ENCODE results near the gene CDKAL1. TPM values are rescaled to one million over a fixed set of nuclear protein-coding genes. Genes with fewer than 3 reads are reported as not detected.

CDKAL1 gene
- total RNA-seq, 5 donors from 2014 or later (not counting 1 experiment from before 2014, with no cell fraction given) = 18.8 to 29.9 (median 20.5) TPM

DNA sequence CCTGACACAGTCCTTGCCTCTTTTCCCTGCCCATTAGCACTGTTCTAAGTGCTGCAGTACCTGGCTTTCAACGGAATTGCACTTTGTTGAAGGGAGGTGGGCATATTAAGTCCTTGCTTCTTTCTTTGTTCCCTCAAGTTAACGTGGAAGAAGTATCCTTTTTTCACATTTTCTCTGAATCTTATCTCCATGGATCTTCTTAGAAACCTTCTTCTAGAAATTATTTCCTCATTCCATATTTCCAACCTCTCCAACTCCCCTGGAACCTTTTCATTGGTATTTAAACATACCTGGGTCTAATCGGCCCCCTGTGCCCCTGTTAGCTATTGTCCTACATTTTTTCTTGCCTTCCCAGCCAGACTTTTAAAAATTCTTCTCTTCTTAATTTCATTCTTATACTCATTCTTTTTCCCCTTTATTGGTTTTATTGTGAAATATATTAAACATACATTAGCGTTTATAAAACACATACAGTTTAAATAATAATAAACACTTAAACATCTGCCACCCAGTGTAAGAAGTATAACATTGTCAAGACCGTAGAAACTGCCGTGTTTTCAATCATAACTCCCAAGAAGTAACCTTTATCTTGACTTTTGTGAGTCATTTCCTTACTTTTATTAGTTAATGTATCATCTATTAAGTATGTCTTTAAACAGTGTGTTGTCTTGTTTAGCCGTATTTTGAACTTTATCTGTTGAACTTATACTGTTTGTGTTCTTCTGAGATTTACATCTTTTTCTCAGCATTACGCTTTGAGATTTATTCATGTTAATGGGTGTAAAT lies 118.2 kb downstream of the CDKAL1 start:
- Histone ChIP-seq H3K27me3 (replicated peaks in 1 of 2; ENCODE audit: control insufficient read depth in 2 of 2, extremely low read depth in 1 of 2, insufficient read depth in 2 of 2, low read length in 1 of 2) (no peaks in the 10 kb centered on the region), H3K27ac (ENCODE audit: low read length) (no peak overlapping the region), H3K9me3 (no peaks in the 10 kb centered on the region), H3K4me3 (ENCODE audit: control insufficient read depth in 1 of 2, extremely low read depth in 1 of 2, low read length in 1 of 2) (no peak overlapping the region), H3K4me1 (ENCODE audit: control insufficient read depth in 1 of 2, extremely low read depth in 1 of 2, insufficient read depth in 2 of 2, low read length in 2 of 2) (no peaks in the 10 kb centered on the region), H3K36me3 (ENCODE audit: control insufficient read depth in 2 of 2, extremely low read depth in 1 of 2, insufficient read depth in 1 of 2, low read length in 1 of 2) (peaks cover 0 to 6% of the 10 kb centered on the region in 2 donors)
- POLR2A ChIA-PET = no interaction called here
- H3K27ac Mint-ChIP-seq = no peak overlapping the region
- no peak for DNase-seq
- H3K27me3 Mint-ChIP-seq = no peaks in the 10 kb centered on the region
- peaks cover 69% of the 10 kb centered on the region for H3K36me3 Mint-ChIP-seq
- no peak for ATAC-seq (replicated peaks in 1 of 4)
- peaks cover 5 to 24% (median 22%) of the 10 kb centered on the region in 3 donors for H3K4me1 Mint-ChIP-seq
- WGBS (ENCODE audit: insufficient coverage) = 100% methylated on average over 1 of the region's 8 CpGs
- CTCF ChIA-PET = no interaction called here
- H3K4me3 Mint-ChIP-seq = no peak overlapping the region
- H3K9me3 Mint-ChIP-seq = no peaks in the 10 kb centered on the region

GRCh38 chr6:20653085-20653479 lies 118.8 kb downstream of the CDKAL1 start:
- WGBS (ENCODE audit: insufficient coverage) = 100% methylated on average over 2 of the region's 4 CpGs
- no peak for ATAC-seq (replicated peaks in 1 of 4)
- H3K36me3 Mint-ChIP-seq = peaks cover 68% of the 10 kb centered on the region
- H3K27me3 Mint-ChIP-seq = no peaks in the 10 kb centered on the region
- no peaks in the 10 kb centered on the region for H3K9me3 ChIP-seq
- ChIA-PET CTCF (no interaction called here), POLR2A (no interaction called here)
- H3K4me3 Mint-ChIP-seq = no peak overlapping the region
- peaks cover 5 to 26% (median 22%) of the 10 kb centered on the region in 3 donors for H3K4me1 Mint-ChIP-seq
- H3K27ac Mint-ChIP-seq = no peak overlapping the region
- no peak overlapping the region for H3K27ac ChIP-seq (ENCODE audit: low read length)
- no peak overlapping the region for H3K4me3 ChIP-seq (ENCODE audit: control insufficient read depth in 1 of 2, extremely low read depth in 1 of 2, low read length in 1 of 2)
- H3K4me1 ChIP-seq (ENCODE audit: control insufficient read depth in 1 of 2, extremely low read depth in 1 of 2, insufficient read depth in 2 of 2, low read length in 2 of 2) = no peaks in the 10 kb centered on the region
- H3K27me3 ChIP-seq (replicated peaks in 1 of 2; ENCODE audit: control insufficient read depth in 2 of 2, extremely low read depth in 1 of 2, insufficient read depth in 2 of 2, low read length in 1 of 2) = no peaks in the 10 kb centered on the region
- H3K9me3 Mint-ChIP-seq = no peaks in the 10 kb centered on the region
- no peak for DNase-seq
- peaks cover 0 to 6% of the 10 kb centered on the region in 2 donors for H3K36me3 ChIP-seq (ENCODE audit: control insufficient read depth in 2 of 2, extremely low read depth in 1 of 2, insufficient read depth in 1 of 2, low read length in 1 of 2)

- H3K27ac ChIP-seq (ENCODE audit: low read length) = no peak overlapping the region
- Mint-ChIP-seq H3K9me3 (no peaks in the 10 kb centered on the region), H3K4me1 (peaks cover 10 to 36% (median 24%) of the 10 kb centered on the region in 3 donors), H3K27ac (no peak overlapping the region), H3K36me3 (peaks cover 57% of the 10 kb centered on the region), H3K27me3 (no peaks in the 10 kb centered on the region), H3K4me3 (no peak overlapping the region)
- POLR2A ChIA-PET = no interaction called here
- H3K9me3 ChIP-seq = no peaks in the 10 kb centered on the region
- no peak for ATAC-seq (replicated peaks in 1 of 4)
- no CpG with 5 or more reads among the region's 5 CpGs for WGBS (ENCODE audit: insufficient coverage)
- H3K27me3 ChIP-seq (replicated peaks in 1 of 2; ENCODE audit: control insufficient read depth in 2 of 2, extremely low read depth in 1 of 2, insufficient read depth in 2 of 2, low read length in 1 of 2) = no peaks in the 10 kb centered on the region
- CTCF ChIA-PET = no interaction called here
- H3K36me3 ChIP-seq (ENCODE audit: control insufficient read depth in 2 of 2, extremely low read depth in 1 of 2, insufficient read depth in 1 of 2, low read length in 1 of 2) = peaks cover 0 to 6% of the 10 kb centered on the region in 2 donors
- no peak for DNase-seq
- H3K4me1 ChIP-seq (ENCODE audit: control insufficient read depth in 1 of 2, extremely low read depth in 1 of 2, insufficient read depth in 2 of 2, low read length in 2 of 2) = no peaks in the 10 kb centered on the region
- H3K4me3 ChIP-seq (ENCODE audit: control insufficient read depth in 1 of 2, extremely low read depth in 1 of 2, low read length in 1 of 2) = no peak overlapping the region
Measured at GRCh38 chr6:20655317-20655716, 121.1 kb downstream of the CDKAL1 start.

DNA sequence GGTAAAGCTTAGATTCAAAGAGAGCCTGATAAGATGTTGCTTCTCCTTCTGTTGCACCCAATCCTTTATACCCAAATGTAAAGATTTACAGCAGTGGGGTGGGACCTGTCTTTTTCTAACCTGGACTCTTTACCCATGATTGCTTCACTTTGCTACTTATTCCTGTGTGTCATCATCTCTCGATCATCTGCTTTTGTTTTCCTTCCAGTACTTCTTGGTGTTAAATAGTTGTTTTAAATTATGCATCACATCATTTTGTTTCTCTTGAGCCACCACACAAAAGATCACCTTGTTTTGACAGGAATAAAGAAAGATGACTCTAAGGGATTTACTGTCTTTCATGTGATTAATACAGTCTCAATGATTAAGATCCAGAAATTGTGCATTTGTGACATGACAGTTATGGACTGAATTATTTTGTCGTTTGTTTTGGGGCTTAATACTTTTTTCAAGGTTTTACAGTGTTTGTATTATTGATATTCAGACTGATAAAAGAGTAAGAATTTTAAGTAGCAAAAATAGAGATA lies 123.1 kb downstream of the CDKAL1 start:
- Histone ChIP-seq H3K9me3 (no peaks in the 10 kb centered on the region), H3K27ac (ENCODE audit: low read length) (no peak overlapping the region), H3K27me3 (replicated peaks in 1 of 2; ENCODE audit: control insufficient read depth in 2 of 2, extremely low read depth in 1 of 2, insufficient read depth in 2 of 2, low read length in 1 of 2) (no peaks in the 10 kb centered on the region), H3K4me1 (ENCODE audit: control insufficient read depth in 1 of 2, extremely low read depth in 1 of 2, insufficient read depth in 2 of 2, low read length in 2 of 2) (no peaks in the 10 kb centered on the region), H3K36me3 (ENCODE audit: control insufficient read depth in 2 of 2, extremely low read depth in 1 of 2, insufficient read depth in 1 of 2, low read length in 1 of 2) (peaks cover 0 to 6% of the 10 kb centered on the region in 2 donors), H3K4me3 (ENCODE audit: control insufficient read depth in 1 of 2, extremely low read depth in 1 of 2, low read length in 1 of 2) (no peak overlapping the region)
- no peak for DNase-seq
- ChIA-PET POLR2A (no interaction called here), CTCF (no interaction called here)
- no peaks in the 10 kb centered on the region for H3K27me3 Mint-ChIP-seq
- H3K9me3 Mint-ChIP-seq = no peaks in the 10 kb centered on the region
- H3K4me3 Mint-ChIP-seq = no peak overlapping the region
- WGBS (ENCODE audit: insufficient coverage) = no CpG with 5 or more reads among the region's 2 CpGs
- ATAC-seq (replicated peaks in 1 of 4) = no peak
- H3K36me3 Mint-ChIP-seq = peaks cover 43% of the 10 kb centered on the region
- no peak overlapping the region for H3K27ac Mint-ChIP-seq
- peaks cover 19 to 35% (median 22%) of the 10 kb centered on the region in 3 donors for H3K4me1 Mint-ChIP-seq

- no peak overlapping the region for H3K4me3 ChIP-seq (ENCODE audit: control insufficient read depth in 1 of 2, extremely low read depth in 1 of 2, low read length in 1 of 2)
- H3K9me3 ChIP-seq = no peaks in the 10 kb centered on the region
- ChIA-PET POLR2A (no interaction called here), CTCF (no interaction called here)
- H3K27ac ChIP-seq (ENCODE audit: low read length) = no peak overlapping the region
- Mint-ChIP-seq H3K27me3 (no peaks in the 10 kb centered on the region), H3K4me3 (no peak overlapping the region), H3K36me3 (peaks cover 41% of the 10 kb centered on the region), H3K9me3 (no peaks in the 10 kb centered on the region), H3K4me1 (peaks cover 23 to 38% (median 24%) of the 10 kb centered on the region in 3 donors), H3K27ac (no peak overlapping the region)
- peaks cover 0 to 6% of the 10 kb centered on the region in 2 donors for H3K36me3 ChIP-seq (ENCODE audit: control insufficient read depth in 2 of 2, extremely low read depth in 1 of 2, insufficient read depth in 1 of 2, low read length in 1 of 2)
- no peak for DNase-seq
- WGBS (ENCODE audit: insufficient coverage) = no CpG with 5 or more reads among the region's 2 CpGs
- no peaks in the 10 kb centered on the region for H3K4me1 ChIP-seq (ENCODE audit: control insufficient read depth in 1 of 2, extremely low read depth in 1 of 2, insufficient read depth in 2 of 2, low read length in 2 of 2)
- ATAC-seq (replicated peaks in 1 of 4) = no peak
- no peaks in the 10 kb centered on the region for H3K27me3 ChIP-seq (replicated peaks in 1 of 2; ENCODE audit: control insufficient read depth in 2 of 2, extremely low read depth in 1 of 2, insufficient read depth in 2 of 2, low read length in 1 of 2)
Measured at GRCh38 chr6:20658053-20658452, 123.8 kb downstream of the CDKAL1 start.

GRCh38 chr6:20658516-20658915 lies 124.3 kb downstream of the CDKAL1 start:
- H3K27ac Mint-ChIP-seq = no peak overlapping the region
- H3K36me3 Mint-ChIP-seq = peaks cover 40% of the 10 kb centered on the region
- H3K4me3 ChIP-seq (ENCODE audit: control insufficient read depth in 1 of 2, extremely low read depth in 1 of 2, low read length in 1 of 2) = no peak overlapping the region
- DNase-seq = no peak
- no peaks in the 10 kb centered on the region for H3K27me3 ChIP-seq (replicated peaks in 1 of 2; ENCODE audit: control insufficient read depth in 2 of 2, extremely low read depth in 1 of 2, insufficient read depth in 2 of 2, low read length in 1 of 2)
- no peaks in the 10 kb centered on the region for H3K4me1 ChIP-seq (ENCODE audit: control insufficient read depth in 1 of 2, extremely low read depth in 1 of 2, insufficient read depth in 2 of 2, low read length in 2 of 2)
- H3K9me3 Mint-ChIP-seq = no peaks in the 10 kb centered on the region
- ATAC-seq (replicated peaks in 1 of 4) = no peak
- no peak overlapping the region for H3K27ac ChIP-seq (ENCODE audit: low read length)
- H3K9me3 ChIP-seq = no peaks in the 10 kb centered on the region
- peaks cover 0 to 4% of the 10 kb centered on the region in 2 donors for H3K36me3 ChIP-seq (ENCODE audit: control insufficient read depth in 2 of 2, extremely low read depth in 1 of 2, insufficient read depth in 1 of 2, low read length in 1 of 2)
- no peak overlapping the region for H3K4me3 Mint-ChIP-seq
- no peaks in the 10 kb centered on the region for H3K27me3 Mint-ChIP-seq
- ChIA-PET CTCF (no interaction called here), POLR2A (no interaction called here)
- H3K4me1 Mint-ChIP-seq = peaks cover 23 to 42% (median 27%) of the 10 kb centered on the region in 3 donors
- WGBS (ENCODE audit: insufficient coverage) = no CpG with 5 or more reads among the region's 5 CpGs

Measured in T-cell (primary cell).